ENCODE data around the gene DCC.

DCC gene

DNA sequence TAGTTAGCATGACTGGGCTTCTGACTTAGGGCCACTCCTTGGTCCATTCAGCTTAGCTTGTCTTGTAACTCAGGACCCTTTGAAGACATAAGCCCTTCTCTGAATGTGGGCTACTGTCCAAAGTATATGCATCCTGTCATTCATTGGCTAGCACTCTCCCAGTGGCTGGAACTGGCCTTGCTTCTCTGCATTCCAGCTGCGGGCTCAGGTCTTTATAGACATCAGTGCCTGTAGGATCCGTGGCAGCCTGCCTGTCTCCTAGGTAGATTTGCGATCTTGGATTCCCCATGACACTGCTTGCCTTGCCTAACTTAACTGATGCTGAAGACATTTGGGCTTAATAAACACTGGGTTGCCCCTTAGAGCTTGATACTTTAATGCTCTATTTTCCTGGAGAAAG is 170.1 kb downstream of the DCC start:
- no peak for DNase-seq (ENCODE audit: low read depth)

DNA sequence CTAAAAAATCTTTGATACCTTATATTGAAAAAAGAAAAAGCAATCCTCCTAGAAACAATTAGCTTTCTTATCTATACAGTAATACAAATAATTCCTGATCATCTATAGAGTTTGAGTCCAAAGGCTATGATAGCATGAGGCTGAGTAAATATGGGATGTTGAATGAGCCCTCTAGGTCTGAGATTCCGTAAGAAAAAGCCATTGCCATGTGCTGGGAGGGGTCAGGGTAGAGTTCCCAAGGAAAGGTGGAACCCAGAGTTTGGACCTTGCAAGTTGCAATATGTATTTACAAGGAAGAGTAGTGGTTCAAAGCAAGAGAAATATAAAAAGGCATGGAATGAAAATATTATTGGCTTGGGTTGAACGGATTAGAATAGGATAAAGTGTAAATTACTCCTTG is 178.1 kb downstream of the DCC start:
- DNase-seq (ENCODE audit: low read depth): no peak

DNA sequence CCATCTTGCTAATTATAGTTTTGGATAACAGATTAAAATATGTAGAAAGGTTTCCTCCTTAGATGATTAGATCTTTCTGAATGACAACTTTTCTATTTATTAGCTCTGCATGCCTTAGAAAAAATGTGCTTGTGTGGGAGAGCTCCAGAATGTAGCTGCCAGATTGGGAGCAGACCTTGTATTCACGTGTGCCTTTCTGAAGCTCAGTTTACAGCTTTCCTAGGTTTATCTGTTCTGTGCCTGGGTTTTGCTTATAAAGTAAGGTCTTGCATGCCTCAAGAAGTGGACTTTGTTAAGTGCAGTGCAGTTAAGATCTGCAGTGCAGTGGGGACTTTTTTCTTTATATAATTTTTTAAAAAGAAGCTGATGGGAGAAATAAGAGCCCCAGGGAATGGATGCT is 179.0 kb downstream of the DCC start:
- no peak for DNase-seq (ENCODE audit: low read depth)

DNA sequence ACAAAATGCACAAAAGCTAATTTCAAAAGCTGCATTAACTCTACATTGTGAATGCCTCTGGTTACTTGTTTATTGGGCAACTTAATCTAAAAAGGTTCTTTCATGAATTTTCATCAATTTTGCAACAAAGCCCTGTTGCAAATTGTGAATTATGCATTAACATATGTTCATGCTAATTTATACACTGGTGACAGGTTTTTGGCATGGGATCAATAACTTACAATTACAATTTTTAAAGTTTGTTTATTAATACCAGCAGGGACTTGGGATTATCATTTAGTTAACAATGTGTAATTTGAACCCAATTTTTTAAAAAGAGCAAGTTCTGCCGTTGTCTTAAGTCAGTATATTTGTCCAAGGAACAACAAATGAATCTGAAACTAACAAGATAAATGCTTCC is 183.6 kb downstream of the DCC start:
- DNase-seq (ENCODE audit: low read depth): no peak

DNA sequence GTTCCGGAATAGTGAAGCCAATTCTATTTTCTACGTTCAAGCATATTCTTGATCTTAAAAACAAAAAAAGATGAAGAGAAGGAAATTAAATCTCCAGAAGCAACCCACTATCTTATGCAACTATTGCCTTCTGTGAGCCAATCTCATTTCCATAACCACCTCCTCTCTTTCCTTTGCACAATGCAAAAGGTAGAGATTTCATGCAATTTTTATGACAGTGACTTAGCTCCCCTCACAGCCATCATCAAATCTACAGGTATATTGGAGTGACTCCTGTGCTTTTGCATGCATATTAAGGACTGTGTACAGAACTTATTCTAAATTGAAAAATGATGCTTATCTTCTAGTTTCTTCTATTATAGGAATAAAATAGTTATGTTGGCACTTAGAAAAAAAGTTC is 191.8 kb downstream of the DCC start:
- DNase-seq (ENCODE audit: low read depth): no peak

DNA sequence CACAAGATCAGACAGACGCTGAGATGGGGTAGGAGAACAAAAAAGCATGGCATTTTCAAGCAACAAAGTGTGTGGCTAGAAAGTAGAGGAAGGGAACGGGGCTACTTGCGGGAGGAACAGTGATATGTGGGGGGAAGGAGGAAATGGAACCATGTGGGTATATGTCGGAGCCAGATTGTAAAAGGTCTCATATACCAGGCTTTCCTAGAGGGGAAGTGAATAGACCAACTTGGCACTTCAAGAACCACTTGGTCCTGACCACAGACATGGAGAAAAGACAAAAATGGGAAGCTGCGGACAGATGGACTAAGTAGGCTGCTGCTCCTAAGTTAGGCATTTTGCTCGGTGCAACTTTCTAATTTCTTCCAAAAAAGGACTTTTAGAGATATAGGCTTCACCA is 196.0 kb downstream of the DCC start:
- no peak for DNase-seq (ENCODE audit: low read depth)

DNA sequence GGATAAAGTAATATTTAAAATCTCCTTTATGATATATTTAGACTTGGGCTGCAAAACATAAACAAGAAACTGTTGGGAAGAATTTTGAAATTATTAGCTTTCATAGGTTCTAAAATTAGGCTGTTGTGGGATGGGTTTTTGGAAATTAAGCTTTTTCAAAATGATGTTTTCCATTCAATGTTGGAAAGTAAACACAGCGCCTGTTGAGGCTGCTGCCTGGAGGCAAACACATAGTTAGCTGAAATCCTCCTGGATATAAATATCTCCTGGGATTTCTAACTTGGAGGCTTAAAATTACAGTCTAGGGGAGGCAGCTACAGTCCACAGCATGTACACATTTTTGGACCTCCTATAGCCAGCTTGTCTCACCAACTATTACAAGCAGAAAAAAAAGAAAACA is 197.3 kb downstream of the DCC start:
- DNase-seq (ENCODE audit: low read depth): no peak

DNA sequence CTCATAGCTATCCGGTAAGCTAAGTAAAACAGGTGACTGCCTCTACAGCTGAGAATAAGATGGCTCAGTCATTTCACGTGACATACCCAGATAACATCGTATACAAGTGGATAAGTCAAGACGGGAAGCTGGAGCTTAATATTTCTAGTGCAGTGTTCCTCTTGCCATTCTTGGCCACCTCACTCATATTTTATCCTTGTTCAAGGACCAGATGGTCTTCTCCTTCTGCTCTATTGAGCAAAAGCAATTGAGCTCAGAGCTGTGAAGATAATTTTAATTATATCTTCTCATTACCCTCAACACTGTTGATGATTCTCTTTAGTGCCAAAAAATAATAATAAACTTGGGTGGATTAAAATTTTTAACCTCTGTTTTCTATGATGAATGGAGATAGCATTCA is 201.1 kb downstream of the DCC start:
- DNase-seq (ENCODE audit: low read depth): no peak

DNA sequence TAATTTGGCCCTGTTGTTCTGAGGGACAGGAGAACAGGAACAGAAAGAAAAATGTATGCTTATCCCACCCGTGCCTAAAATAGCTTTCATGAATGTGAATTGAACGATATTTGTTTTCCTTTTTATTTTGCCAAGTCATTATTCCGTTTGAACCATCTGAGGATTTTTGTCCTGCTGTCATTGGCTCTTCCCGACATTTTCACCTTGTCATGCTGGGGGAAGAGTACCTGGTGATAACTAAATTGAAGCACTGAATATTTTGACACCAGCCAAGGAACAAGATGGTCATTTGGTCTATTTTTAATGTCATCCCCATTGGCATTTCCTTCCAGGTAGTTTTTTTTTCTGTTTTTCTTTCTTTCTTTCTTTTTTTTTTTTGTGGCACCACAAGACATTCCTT is 204.1 kb downstream of the DCC start:
- DNase-seq (ENCODE audit: low read depth): no peak

DNA sequence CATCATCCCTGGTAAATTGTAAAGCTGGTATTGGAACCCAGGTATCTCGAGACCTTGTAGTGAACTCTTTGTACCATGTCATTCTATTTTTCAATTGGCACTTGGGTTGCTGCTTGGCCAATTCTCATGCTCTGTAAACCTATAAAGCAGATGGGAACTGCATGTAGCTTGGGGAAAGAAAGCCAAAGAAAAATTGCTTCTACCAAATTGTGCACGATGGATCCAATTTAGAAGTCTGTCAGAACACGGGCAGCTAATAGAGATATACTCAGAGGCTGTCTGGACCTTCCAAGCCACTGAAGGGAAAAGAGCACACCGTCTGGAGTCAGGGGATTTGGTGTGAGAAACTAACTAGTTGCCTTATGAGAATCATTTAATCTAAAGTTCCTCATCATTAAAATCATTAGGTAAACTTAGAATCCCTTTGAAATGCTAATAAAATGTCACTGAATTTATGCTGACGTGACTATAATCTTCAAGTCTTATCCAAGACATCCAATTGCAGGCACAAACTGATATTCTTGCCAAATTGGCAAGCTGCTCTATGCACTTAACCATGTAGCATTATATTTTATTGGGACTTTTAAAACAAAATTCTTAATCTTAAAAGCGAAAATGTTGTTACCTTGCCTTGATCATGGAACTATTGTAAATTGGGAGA is 206.8 kb downstream of the DCC start:
- DNase-seq (ENCODE audit: low read depth): no peak

DNA sequence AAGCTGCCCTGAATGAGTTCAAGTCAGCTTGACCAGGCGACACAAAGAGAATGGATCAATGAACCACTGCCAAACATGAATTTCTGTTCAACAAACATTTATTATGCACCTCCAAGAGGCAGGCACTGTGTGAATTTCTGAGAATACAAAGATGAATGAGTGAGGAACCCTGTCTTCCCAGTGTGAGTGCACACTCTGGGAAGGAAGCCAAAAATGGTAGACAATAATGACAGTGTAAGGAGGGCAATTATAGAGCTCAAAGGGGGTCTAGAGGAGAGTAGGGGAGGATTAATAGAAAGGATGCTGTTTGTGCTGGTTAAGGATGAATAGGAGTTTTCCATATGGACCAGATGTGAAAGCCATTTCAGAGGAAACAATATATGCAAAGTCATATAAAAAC is 213.4 kb downstream of the DCC start:
- DNase-seq (ENCODE audit: low read depth): no peak

DNA sequence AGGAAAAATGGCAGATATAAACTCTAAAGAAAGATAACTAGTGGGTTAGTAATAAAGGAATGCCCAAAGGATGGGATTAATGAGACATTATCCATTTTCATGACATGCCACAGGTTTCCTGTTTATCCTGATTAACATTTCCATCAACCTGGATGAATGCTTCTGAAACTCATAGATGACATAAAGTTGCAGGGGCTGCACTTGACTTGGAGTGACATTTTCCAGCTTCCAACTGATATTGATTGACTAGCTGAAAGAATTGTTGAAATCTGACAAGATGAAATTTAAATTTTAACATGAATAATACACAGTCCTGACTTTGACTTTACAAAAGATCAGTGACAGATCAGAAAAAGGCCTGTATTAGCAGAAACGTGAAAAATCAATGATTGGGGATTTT is 214.2 kb downstream of the DCC start:
- DNase-seq (ENCODE audit: low read depth): no peak

DNA sequence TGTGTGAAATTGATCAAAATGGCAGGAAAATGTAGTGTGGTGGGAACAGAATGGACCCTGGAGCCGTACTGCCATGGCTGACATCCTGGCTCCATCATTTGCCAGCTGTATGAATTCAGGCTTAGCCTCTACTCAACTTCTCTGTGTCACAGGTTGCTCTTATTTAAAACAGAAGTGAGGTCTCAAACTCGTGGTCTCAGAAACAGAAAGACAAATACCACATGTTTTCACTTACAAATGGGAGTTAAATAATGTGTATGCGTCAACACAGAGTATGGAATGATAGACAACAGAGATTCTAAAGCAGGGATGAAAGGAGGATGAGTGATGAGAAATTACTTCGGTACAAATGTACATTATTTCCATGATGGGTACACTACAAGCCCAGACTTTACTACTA is 227.4 kb downstream of the DCC start:
- no peak for DNase-seq (ENCODE audit: low read depth)

DNA sequence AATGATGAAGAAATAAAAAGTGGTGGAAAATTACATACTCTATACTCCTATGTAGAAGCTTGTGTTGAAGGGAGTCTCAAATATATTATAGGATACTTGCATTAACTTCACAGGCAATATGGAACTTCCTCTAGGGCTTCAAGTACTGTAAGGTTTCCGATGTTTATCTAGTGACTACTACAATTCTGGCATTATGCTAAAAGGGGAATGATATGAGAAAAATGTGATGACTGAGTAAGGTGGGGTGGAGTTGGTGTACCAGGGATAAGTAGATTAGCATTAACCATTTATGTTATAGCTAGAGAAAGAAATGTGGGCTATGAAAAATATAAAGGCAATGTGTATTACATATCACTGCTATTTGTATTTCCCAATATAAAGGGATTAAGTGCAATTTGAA is 229.5 kb downstream of the DCC start:
- no peak for DNase-seq (ENCODE audit: low read depth)

DNA sequence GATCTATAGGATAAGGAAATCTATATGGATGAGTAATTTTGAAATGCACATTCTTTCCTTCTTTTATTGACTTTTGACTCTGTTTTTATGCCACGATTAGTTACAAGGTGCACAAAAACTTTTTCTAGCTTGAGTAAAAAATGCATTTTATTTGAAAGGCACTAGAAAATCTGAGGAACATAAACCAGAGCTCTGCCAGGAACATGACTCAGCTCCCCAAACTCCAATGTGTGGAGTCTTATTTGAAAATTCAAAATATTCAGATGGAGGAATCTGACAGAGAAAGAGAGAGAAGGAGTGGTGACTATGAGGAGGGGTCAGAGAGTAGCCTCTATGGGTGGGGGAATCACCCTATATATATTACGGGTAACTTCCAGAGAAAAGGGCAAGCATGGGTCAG is 231.0 kb downstream of the DCC start:
- DNase-seq (ENCODE audit: low read depth): no peak

DNA sequence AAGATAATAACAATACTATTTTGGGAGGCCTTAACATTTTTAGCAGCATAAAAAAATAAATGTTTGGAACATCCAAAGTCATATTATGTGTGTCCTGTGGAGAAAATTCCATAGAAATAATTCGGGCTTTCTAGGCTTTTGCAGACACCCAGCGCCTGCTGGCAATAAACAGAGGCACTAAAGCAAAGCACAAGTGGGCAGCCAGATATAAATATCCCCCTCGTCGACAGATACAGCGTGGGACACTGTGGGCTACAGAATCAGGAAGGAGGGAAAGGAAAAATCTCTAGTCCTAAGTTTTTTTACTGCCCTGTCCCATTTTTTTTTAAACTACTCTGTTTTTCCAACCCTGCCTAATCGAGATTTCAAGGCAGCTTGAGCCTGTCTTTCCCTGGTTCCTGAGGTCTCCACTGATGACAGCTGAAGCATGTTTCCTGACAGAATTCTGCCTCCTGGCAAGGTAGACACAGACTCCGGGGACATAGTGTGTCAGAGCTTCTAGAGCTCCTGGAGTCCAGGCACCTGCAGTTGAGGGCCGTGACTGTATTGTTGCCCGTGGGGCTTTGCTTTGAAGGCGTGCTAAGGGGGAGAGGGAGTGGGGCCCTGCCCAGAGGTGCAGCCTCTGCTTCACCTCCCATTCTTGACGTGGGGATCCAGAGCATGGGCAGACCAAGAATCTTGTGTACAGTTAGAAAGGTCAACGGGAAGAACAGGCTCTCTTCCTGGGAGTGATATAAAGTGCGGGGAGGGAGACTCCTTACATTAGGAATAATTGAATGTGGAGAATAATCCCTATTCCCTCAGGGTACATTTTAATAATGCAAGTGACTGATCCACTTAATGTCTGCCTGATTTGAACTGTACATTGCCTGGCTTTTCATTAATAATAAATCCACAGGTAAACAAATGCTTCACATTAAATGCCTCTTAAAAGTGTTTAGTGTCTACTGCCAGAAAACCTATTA is 232.3 kb downstream of the DCC start:
- DNase-seq (ENCODE audit: low read depth): no peak

DNA sequence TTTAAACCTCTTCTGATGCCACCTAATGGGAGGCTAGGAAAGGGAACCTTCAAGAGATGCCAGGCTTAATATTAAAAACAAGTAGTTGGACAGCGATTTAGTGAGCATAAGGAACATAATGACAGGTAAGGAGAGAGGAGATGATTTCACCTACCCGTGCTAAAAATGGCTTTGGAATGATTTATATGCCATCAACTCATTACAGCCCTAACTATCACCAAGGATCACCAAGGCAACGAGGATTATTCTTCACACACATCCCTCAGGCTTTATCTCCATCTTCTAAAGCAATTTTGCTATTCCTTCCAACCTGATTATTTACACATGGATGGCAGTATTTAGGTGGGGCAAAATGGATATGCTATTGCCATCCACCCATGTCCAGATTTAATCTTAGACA is 237.8 kb downstream of the DCC start:
- DNase-seq (ENCODE audit: low read depth): no peak

DNA sequence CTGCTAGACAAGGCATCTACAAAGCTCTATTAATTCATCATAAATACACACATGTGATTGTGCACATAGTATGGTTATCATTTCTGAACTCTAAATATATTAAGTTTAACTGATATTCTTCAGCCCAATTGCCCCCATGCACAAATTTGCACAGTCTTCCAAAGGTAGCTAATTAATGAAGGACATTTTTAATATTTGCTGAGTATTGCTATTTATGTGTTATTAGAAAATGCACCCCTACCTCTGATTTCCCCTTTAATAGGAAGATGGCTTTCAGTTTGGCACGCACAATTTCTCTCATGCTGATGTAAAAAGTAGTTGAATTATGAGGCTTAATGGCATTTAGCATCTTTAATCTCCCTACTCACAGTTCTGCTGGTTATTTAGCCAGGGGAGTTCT is 242.1 kb downstream of the DCC start:
- no peak for DNase-seq (ENCODE audit: low read depth)

DNA sequence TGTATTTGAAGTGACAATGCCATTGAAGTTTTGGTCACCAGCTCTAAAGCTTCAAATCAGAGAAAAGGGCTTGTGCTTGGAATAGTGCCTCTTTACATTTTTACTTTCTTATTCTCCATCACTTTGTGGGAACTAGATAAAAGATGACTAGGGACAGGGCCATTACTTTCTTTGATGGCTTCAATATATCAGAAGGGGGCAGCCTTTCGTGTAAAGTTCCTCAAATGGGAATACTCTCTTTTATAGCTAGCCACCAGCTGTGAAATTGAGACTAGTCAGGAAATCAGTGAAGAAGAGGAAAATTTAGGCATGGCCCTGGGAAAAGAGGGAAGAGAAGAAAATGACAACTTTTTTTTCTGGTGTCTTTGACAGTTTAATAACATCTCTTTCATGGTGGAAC is 242.5 kb downstream of the DCC start:
- DNase-seq (ENCODE audit: low read depth): no peak

DNA sequence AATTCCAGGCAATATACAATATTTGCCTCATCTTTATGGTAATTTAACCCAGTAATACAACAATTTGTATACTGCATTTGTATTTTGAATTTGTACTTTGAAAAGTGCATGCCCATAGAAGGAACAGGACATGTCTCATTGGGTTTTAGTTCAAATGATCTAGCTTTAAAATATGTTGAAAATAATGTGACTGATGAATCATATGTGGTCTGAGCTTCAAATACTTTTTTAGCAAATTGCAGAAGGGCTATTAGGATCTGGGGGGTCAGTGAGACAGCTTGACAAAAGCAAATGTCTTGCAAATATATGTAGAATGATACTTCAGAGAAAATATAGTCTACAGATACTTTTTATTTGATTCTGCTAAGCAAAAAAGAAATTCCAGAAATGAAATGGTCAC is 248.9 kb downstream of the DCC start:
- no peak for DNase-seq (ENCODE audit: low read depth)

DNA sequence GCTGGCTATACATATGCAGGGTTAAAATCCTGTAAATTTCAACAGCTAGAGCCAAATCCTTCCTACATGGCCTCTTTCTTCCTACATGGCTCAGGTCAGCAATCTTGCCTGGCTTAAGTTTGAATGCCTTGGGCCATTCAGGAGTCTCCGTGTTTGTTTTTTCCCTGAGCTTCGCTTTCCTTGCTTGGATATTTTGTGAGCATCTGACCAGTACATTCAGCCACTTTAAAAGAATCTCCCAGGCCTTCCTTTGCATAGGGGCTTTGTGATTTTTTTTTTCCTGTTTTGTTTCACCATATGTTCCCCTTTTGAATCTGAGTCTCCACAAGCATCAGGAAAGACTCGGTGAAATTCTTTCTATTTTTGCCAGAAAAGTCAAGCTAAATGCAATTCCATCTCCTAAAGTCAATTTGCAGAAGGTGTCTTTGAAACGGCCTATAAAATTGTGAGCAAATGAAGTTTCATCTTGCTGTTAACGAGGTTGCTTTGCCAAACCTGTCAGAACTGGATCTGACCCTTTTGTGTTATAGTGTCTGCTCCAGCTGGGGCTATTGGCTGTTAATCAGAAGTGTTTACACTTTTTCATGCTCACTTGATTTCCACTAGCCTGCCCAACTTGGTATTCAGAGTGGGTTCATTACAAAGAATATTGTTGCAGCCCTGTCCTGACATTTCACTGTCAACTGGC is 256.9 kb downstream of the DCC start:
- DNase-seq (ENCODE audit: low read depth): no peak

DNA sequence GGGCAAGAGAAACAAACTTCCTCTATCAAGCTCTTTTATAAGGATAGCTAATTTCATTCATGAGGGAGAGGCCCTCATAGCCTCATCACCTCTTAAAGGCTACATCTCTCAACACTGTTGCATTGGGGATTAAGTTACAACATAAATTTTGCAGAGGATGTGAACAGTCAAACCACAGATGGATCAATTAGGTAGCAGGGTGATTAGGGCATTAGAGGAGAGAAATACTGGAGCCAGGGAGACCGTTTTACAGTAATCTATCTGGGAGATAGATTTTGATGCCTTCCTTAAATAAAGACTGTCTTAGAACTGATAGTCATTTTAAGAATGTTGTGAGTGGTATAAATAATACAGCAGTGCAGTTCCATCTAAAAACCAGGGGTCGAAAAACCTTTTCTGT is 258.9 kb downstream of the DCC start:
- DNase-seq (ENCODE audit: low read depth): no peak

DNA sequence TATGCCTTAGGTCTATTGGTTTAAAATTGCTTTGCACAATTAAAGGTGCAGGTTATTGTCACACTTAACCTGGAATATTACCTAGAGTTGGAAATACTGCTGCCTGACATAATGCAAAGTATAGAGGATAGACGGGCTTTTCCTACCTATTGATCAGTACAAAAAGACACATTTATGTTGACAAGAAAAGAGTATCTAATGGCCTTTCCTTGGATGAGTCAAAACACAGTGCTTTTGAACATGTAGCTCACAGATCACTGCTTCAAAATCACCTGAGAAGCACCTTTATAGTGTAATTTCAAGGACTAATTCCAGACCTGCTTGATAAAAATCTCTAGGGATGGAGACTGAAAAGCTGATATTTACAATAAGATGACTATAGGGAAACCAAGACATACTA is 262.8 kb downstream of the DCC start:
- no peak for DNase-seq (ENCODE audit: low read depth)
